Uterus (tissue), 2 donors: Measurements from ENCODE around the gene CLEC3A.

Source experiments
- CTCF ChIP-seq, 4 experiments: fragments of 200-600 bp in 2 of 4; fragments of 450-650 bp in 2 of 4; sonication (generic) in 2 of 4; IDR thresholded peaks; one replicate each; pipeline ENCODE4 v1.5.1; 2016 to 2019; ENCODE audit warnings: antibody characterized with exemption in 4 of 4, mild to moderate bottlenecking in 2 of 4, moderate library complexity in 1 of 4
- POLR2A ChIP-seq, 2 donors: fragments of 450-650 bp; IDR thresholded peaks; one replicate each; pipeline ENCODE4 v1.6.1; 2016; ENCODE audit warnings: antibody characterized with exemption in 2 of 2, mild to moderate bottlenecking in 1 of 2, moderate library complexity in 1 of 2

GRCh38 chr16:77974883-77975282, 47.5 kb upstream of the CLEC3A start:
- TF ChIP-seq POLR2A (IDR thresholded peaks at IDR 0.05): no peak
- no peak for TF ChIP-seq CTCF (IDR thresholded peaks at IDR 0.05)
